DOHH2 (cell line): ENCODE data around the gene PPM1N.

Experiments used
- H3F3A ChIP-seq: fragments of 200-600 bp; sonication (generic), shearing (Covaris generic); 2 replicates; pipeline ENCODE4 v1.6.0; 2016; ENCODE audit warnings: antibody characterized with exemption, mild to moderate bottlenecking; ENCODE audit not compliant: control insufficient read depth, insufficient read depth
- H3K27ac ChIP-seq: fragments of 200-600 bp; sonication (generic); 2 replicates; pipeline ENCODE4 v1.5.1; 2014; ENCODE audit warnings: low read depth, mild to moderate bottlenecking, low read length, moderate library complexity
- H3K27me3 ChIP-seq: fragments of 200-600 bp; sonication (generic); 2 replicates; pipeline ENCODE4 v1.6.1; 2014; ENCODE audit warnings: mild to moderate bottlenecking, low read length, mixed read lengths; ENCODE audit not compliant: control insufficient read depth
- H3K36me3 ChIP-seq: fragments of 200-600 bp; sonication (generic); 2 replicates; pipeline ENCODE4 v1.6.1; 2014; ENCODE audit warnings: mild to moderate bottlenecking, low read length, moderate library complexity, mixed read lengths; ENCODE audit not compliant: control insufficient read depth
- H3K4me1 ChIP-seq: fragments of 200-600 bp; sonication (generic); 2 replicates; pipeline ENCODE4 v1.6.1; 2014; ENCODE audit warnings: mild to moderate bottlenecking, low read length, mixed read lengths; ENCODE audit not compliant: control insufficient read depth
- H3K4me2 ChIP-seq: fragments of 200-600 bp; sonication (generic); 2 replicates; pipeline ENCODE4 v1.6.0; 2014; ENCODE audit warnings: mild to moderate bottlenecking, low read length, moderate library complexity
- H3K4me3 ChIP-seq: fragments of 200-600 bp; sonication (generic); 2 replicates; pipeline ENCODE4 v1.5.1; 2014; ENCODE audit warnings: mild to moderate bottlenecking, low read length, mixed read lengths
- H3K79me2 ChIP-seq: fragments of 200-600 bp; sonication (generic); 2 replicates; pipeline ENCODE4 v1.6.1; 2014; ENCODE audit warnings: mild to moderate bottlenecking, low read length, mixed read lengths; ENCODE audit not compliant: control insufficient read depth
- H3K9me2 ChIP-seq: fragments of 200-600 bp; sonication (generic); replicated peaks from 2 replicates; pipeline ENCODE4 v1.6.1; 2014; ENCODE audit warnings: mild to moderate bottlenecking, low read length, mixed read lengths; ENCODE audit not compliant: control insufficient read depth
- H3K9me3 ChIP-seq: fragments of 200-600 bp; sonication (generic); 2 replicates; pipeline ENCODE4 v1.6.1; 2014; ENCODE audit warnings: antibody characterized with exemption, low read length, mixed read lengths; ENCODE audit not compliant: control insufficient read depth, insufficient read depth
- H4K20me1 ChIP-seq: fragments of 200-600 bp; sonication (generic); 2 replicates; pipeline ENCODE4 v1.6.0; 2014; ENCODE audit warnings: low read depth, mild to moderate bottlenecking, antibody characterized with exemption, low read length, moderate library complexity; ENCODE audit not compliant: control insufficient read depth, insufficient read depth
- EZH2phosphoT487 ChIP-seq: fragments of 200-600 bp; sonication (generic); IDR thresholded peaks from 2 replicates; pipeline ENCODE4 v1.6.1; 2017; ENCODE audit warnings: borderline replicate concordance, mild to moderate bottlenecking, antibody characterized with exemption, low read length, moderate library complexity, mixed read lengths
- TF ChIP-seq, protein P1 (sequence below): fragments of 200-600 bp; sonication (generic); IDR thresholded peaks from one replicate; pipeline ENCODE4 v1.5.1; 2014; ENCODE audit warnings: antibody characterized with exemption, mild to moderate bottlenecking, low read depth, low read length; ENCODE audit not compliant: poor library complexity, severe bottlenecking

PPM1N gene

DNA sequence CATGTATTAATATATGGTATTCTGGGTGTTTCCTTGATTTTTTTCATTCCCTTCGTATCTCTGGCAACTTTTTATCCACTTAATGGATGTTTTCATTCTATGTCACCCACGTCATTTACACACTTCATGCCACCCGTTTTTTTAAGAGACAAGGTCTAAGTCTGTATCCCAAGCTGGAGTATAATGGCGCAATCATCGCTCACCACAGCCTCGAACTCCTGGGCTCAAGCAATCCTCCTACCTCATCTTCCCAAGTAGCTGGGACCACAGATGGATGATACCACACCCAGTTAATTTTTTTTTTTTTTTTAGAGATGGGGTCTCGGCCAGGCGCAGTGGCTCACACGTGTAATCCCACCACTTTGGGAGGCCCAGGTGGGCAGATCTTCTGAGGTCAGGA is 5.7 kb downstream of the PPM1N start:
- Histone ChIP-seq H3K4me2 (no peak overlapping the region), H3F3A (peaks cover under 1% of the 10 kb centered on the region; the same call in 1 of the 2 replicates)

DNA sequence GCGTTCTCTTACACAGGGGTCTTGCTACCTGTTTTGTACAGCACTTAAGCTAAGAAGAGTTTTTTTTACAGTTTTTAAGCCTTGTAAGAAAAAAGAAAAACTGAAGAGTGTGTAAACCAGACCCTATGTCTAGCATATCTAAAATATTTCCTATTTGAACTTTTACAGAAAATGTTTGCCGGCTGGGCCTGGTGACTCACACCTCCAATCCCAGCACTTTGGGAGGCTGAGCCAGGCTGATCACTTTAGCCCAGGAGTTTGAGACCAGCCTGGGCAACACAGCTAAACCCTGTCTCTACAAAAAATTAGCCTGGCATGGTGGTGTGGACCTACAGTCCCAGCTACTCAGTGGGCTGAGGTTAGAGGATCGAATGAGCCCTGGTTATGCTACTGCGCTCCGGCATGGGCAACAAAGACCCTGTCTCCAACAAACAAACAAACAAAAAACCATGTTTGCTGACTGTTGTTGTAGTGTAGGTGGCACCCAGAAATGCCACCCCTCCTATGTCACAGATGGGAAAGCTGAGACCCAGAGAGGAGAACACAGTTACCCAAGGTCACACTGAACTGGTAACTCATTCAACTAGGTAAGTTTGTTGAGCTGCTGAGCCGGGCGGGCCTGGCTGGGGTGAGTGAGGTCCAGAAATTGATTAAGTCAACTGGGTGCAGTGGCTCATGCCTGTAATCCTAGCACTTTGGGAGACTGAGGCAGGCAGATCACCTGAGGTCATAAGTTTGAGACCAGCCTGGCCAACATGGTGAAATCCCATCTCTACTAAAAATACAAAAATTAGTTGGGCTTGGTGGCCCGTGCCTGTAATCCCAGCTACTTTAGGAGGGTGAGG is 7.1 kb downstream of the PPM1N start:
- Histone ChIP-seq H3K36me3 (peaks cover 5% of the 10 kb centered on the region; the same call in 1 of the 2 replicates), H3K4me3 (peak overlapping the region; percentile 77), H3K4me2 (peak overlapping the region; percentile 98), H3K79me2 (peaks cover 30% of the 10 kb centered on the region), H3K9me2 (no peaks in the 10 kb centered on the region), H3K27me3 (no peaks in the 10 kb centered on the region), H3K4me1 (peaks cover 45% of the 10 kb centered on the region), H3F3A (peaks cover 10% of the 10 kb centered on the region), H4K20me1 (peaks cover 5% of the 10 kb centered on the region), H3K9me3 (no peaks in the 10 kb centered on the region), H3K27ac (no peak overlapping the region)
- TF ChIP-seq EZH2phosphoT487: no peak
- TF ChIP-seq, protein P1, sequence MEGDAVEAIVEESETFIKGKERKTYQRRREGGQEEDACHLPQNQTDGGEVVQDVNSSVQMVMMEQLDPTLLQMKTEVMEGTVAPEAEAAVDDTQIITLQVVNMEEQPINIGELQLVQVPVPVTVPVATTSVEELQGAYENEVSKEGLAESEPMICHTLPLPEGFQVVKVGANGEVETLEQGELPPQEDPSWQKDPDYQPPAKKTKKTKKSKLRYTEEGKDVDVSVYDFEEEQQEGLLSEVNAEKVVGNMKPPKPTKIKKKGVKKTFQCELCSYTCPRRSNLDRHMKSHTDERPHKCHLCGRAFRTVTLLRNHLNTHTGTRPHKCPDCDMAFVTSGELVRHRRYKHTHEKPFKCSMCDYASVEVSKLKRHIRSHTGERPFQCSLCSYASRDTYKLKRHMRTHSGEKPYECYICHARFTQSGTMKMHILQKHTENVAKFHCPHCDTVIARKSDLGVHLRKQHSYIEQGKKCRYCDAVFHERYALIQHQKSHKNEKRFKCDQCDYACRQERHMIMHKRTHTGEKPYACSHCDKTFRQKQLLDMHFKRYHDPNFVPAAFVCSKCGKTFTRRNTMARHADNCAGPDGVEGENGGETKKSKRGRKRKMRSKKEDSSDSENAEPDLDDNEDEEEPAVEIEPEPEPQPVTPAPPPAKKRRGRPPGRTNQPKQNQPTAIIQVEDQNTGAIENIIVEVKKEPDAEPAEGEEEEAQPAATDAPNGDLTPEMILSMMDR: no peak

More for the DNA sequence above, 5.7 kb downstream of the PPM1N start:
- Histone ChIP-seq H3K4me1 (peaks cover 42% of the 10 kb centered on the region), H3K27me3 (no peaks in the 10 kb centered on the region), H3K9me3 (no peaks in the 10 kb centered on the region), H3K4me3 (no peak overlapping the region), H4K20me1 (no peaks in the 10 kb centered on the region), H3K79me2 (peaks cover 16% of the 10 kb centered on the region), H3K36me3 (no peaks in the 10 kb centered on the region), H3K27ac (no peak overlapping the region), H3K9me2 (no peaks in the 10 kb centered on the region)
- TF ChIP-seq, protein P1: no peak
- TF ChIP-seq EZH2phosphoT487: no peak

DNA sequence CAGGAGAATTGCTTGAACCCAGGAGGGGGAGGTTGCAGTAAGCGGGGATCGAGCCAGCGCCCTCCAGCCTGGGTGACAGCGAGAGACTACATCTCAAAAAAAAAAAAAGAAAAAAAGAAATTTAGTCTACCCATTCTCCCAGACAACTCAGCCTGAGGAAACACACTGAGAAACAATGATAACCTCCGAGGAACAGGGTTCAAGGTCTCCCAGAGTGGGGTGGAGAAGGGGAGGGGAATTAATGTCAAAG is 7.7 kb downstream of the PPM1N start:
- peak overlapping the region; percentile 77 for H3K4me3 ChIP-seq
- H3K27ac ChIP-seq: no peak overlapping the region
- no peaks in the 10 kb centered on the region for H3K9me3 ChIP-seq
- TF ChIP-seq, protein P1: no peak
- TF ChIP-seq EZH2phosphoT487: no peak
- no peaks in the 10 kb centered on the region for H3K9me2 ChIP-seq
- H3K79me2 ChIP-seq: peaks cover 36% of the 10 kb centered on the region
- no peaks in the 10 kb centered on the region for H3K27me3 ChIP-seq
- H3K4me1 ChIP-seq: peaks cover 46% of the 10 kb centered on the region
- H4K20me1 ChIP-seq: peaks cover 6% of the 10 kb centered on the region
- H3F3A ChIP-seq: peaks cover 12% of the 10 kb centered on the region
- peaks cover 5% of the 10 kb centered on the region; the same call in 1 of the 2 replicates for H3K36me3 ChIP-seq
- peak overlapping the region; percentile 98 for H3K4me2 ChIP-seq
